ENCODE measurements around the gene ZNF518A. TPM values are rescaled to one million over a fixed set of nuclear protein-coding genes. Genes with fewer than 3 reads are reported as not detected.
A peak's percentile ranks its signal among the peaks of the same experiment; 100 is the strongest.

ZNF518A gene
- total and polyA plus RNA-seq, 9 of the 15 experiments (the other 6 are each of a cell fraction or from before 2014, with no cell fraction given), result 6.3 to 30.0 (median 17.4) TPM

DNA sequence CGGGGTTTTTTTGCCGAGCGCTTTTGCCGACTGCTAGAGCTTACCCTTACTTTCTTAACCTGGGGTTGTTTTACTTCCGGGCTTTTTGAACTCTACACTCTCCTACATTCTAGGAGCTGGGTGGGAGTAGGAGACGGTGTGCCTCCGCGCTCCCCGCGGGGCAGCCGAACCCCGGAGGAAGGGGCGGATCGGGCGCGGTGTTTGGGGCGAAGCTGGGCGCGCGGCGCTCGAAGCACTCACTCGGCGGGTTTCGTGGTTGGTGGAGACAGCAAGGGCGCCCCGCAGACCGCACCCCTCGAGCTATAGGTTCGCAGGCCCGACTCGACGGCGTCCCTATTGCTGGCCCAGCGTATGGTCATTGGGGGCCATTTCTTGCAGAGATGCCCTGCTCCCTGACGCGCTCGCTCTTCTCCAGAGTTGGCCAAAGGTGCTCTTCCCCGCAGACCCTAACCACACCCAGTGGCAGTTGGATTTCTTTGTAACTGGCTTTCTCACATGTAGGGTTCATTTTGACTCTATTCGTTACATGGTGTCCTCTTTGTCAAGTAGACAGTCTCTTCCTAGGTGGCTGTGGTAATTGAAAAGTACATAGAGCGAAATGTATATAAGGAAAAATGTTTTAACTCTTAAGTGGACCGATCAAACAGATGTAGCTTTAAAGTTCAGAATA lies 364 bp downstream of the ZNF518A start (continued):
- TF ChIP-seq, protein P1, sequence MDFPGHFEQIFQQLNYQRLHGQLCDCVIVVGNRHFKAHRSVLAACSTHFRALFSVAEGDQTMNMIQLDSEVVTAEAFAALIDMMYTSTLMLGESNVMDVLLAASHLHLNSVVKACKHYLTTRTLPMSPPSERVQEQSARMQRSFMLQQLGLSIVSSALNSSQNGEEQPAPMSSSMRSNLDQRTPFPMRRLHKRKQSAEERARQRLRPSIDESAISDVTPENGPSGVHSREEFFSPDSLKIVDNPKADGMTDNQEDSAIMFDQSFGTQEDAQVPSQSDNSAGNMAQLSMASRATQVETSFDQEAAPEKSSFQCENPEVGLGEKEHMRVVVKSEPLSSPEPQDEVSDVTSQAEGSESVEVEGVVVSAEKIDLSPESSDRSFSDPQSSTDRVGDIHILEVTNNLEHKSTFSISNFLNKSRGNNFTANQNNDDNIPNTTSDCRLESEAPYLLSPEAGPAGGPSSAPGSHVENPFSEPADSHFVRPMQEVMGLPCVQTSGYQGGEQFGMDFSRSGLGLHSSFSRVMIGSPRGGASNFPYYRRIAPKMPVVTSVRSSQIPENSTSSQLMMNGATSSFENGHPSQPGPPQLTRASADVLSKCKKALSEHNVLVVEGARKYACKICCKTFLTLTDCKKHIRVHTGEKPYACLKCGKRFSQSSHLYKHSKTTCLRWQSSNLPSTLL (IDR thresholded peaks at IDR 0.05), result no peak
- no peak for TF ChIP-seq ZNF586 (CRISPR knock-in tag; conservative IDR thresholded peaks at IDR 0.05)
- no peak for TF ChIP-seq HDAC3 (IDR thresholded peaks at IDR 0.05; ENCODE audit: borderline replicate concordance, partially characterized antibody)
- TF ChIP-seq, protein P2, sequence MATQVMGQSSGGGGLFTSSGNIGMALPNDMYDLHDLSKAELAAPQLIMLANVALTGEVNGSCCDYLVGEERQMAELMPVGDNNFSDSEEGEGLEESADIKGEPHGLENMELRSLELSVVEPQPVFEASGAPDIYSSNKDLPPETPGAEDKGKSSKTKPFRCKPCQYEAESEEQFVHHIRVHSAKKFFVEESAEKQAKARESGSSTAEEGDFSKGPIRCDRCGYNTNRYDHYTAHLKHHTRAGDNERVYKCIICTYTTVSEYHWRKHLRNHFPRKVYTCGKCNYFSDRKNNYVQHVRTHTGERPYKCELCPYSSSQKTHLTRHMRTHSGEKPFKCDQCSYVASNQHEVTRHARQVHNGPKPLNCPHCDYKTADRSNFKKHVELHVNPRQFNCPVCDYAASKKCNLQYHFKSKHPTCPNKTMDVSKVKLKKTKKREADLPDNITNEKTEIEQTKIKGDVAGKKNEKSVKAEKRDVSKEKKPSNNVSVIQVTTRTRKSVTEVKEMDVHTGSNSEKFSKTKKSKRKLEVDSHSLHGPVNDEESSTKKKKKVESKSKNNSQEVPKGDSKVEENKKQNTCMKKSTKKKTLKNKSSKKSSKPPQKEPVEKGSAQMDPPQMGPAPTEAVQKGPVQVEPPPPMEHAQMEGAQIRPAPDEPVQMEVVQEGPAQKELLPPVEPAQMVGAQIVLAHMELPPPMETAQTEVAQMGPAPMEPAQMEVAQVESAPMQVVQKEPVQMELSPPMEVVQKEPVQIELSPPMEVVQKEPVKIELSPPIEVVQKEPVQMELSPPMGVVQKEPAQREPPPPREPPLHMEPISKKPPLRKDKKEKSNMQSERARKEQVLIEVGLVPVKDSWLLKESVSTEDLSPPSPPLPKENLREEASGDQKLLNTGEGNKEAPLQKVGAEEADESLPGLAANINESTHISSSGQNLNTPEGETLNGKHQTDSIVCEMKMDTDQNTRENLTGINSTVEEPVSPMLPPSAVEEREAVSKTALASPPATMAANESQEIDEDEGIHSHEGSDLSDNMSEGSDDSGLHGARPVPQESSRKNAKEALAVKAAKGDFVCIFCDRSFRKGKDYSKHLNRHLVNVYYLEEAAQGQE (IDR thresholded peaks at IDR 0.05; ENCODE audit: borderline replicate concordance), result no peak
- TF ChIP-seq, protein P2 (CRISPR knock-in tag; IDR thresholded peaks at IDR 0.05; ENCODE audit: low read depth), result no peak
- no peak for TF ChIP-seq THRA (IDR thresholded peaks at IDR 0.05)
- TF ChIP-seq KLF16 (IDR thresholded peaks at IDR 0.05), result no peak
- no peak for TF ChIP-seq ARID2 (IDR thresholded peaks at IDR 0.05)
- no peak for TF ChIP-seq TCF7 (IDR thresholded peaks at IDR 0.05; ENCODE audit: borderline replicate concordance)
- TF ChIP-seq DEAF1 (CRISPR knock-in tag; IDR thresholded peaks at IDR 0.05), result 0 out of 2 replicates have a peak, but pooled peaks have one; percentile 6
- TF ChIP-seq, protein P3, sequence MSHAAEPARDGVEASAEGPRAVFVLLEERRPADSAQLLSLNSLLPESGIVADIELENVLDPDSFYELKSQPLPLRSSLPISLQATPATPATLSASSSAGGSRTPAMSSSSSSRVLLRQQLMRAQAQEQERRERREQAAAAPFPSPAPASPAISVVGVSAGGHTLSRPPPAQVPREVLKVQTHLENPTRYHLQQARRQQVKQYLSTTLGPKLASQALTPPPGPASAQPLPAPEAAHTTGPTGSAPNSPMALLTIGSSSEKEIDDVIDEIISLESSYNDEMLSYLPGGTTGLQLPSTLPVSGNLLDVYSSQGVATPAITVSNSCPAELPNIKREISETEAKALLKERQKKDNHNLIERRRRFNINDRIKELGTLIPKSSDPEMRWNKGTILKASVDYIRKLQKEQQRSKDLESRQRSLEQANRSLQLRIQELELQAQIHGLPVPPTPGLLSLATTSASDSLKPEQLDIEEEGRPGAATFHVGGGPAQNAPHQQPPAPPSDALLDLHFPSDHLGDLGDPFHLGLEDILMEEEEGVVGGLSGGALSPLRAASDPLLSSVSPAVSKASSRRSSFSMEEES (CRISPR knock-in tag; IDR thresholded peaks at IDR 0.05), result no peak; the same call in 1 of the 2 replicates
- TF ChIP-seq CBX5 (IDR thresholded peaks at IDR 0.05; ENCODE audit: borderline replicate concordance, low read depth), result no peak
- TF ChIP-seq L3MBTL2 (IDR thresholded peaks at IDR 0.05), result no peak
